ENCODE data around the gene KLHL29. TPM values are rescaled to one million over a fixed set of nuclear protein-coding genes. Genes with fewer than 3 reads are reported as not detected.

KLHL29 gene
- total RNA-seq, 1 experiment from 2014 or later = 2.6 TPM

DNA sequence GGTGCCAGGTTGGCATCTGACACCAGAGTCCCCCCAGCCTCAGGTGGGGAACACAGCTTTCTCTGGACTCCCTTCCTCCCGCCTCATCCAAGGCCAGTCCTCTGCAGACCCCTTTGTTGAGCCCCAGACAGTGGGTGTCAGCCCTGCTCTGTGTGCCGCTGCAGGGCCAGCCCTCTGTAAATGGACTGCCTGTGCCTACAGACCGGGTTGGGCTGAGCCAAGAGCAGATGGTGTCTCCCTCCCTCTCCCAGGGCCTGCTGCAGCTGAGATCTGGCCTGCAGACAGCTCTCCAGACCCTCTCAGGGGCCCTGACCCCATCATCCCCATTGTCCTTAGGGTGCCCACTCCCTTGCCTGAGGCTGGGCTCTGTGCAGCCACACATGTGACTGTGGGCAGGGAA, 160.8 kb downstream of the KLHL29 start:
- H3K9me3 ChIP-seq (ENCODE audit: low read length) = no peaks in the 10 kb centered on the region
- intact Hi-C loops (cut with micrococcal nuclease) = no loop called here
- POLR2A ChIA-PET (ENCODE audit: unreplicated experiment) = no interaction called here
- ATAC-seq (no peak; the same call in 1 of the 2 replicates), DNase-seq (no peak)
- H3K9ac ChIP-seq (ENCODE audit: low read length) = no peak overlapping the region
- H4K20me1 ChIP-seq (ENCODE audit: low read length) = no peaks in the 10 kb centered on the region
- H3K36me3 ChIP-seq (ENCODE audit: low read depth, low read length) = no peaks in the 10 kb centered on the region
- H3K4me1 ChIP-seq (ENCODE audit: insufficient read depth, low read length) = no peaks in the 10 kb centered on the region
- no peaks in the 10 kb centered on the region for H3K9me2 ChIP-seq (replicated peaks; ENCODE audit: low read length)
- H2AFZ ChIP-seq (ENCODE audit: low read length) = no peak overlapping the region
- no peak for TF ChIP-seq EZH2 (IDR thresholded peaks at IDR 0.05; ENCODE audit: low read length, unreplicated experiment)
- no peak for TF ChIP-seq CTCF (conservative IDR thresholded peaks at IDR 0.05; ENCODE audit: low read depth, low read length)
- no peak for TF ChIP-seq EZH2phosphoT487 (IDR thresholded peaks at IDR 0.05; ENCODE audit: borderline replicate concordance, low read length)
- no TSS peak for BruUV-seq (replicated peaks)
- no peak overlapping the region for H3K27ac ChIP-seq (ENCODE audit: low read length)
- CTCF ChIA-PET = no interaction called here
- H3F3A ChIP-seq (ENCODE audit: low read length, unreplicated experiment) = no peaks in the 10 kb centered on the region
- no peak overlapping the region for H3K4me3 ChIP-seq (ENCODE audit: low read length)
- H3K79me2 ChIP-seq (ENCODE audit: low read length) = no peaks in the 10 kb centered on the region
- H3K4me2 ChIP-seq (ENCODE audit: low read length) = no peak overlapping the region
- no peaks in the 10 kb centered on the region for H3K27me3 ChIP-seq (ENCODE audit: low read length)

GRCh38 chr2:23546913-23547312, 161.9 kb downstream of the KLHL29 start:
- no peak overlapping the region for H3K27ac ChIP-seq (ENCODE audit: low read length)

GRCh38 chr2:23547725-23548124, 162.7 kb downstream of the KLHL29 start:
- Histone ChIP-seq H3K27me3 (ENCODE audit: low read length) (no peaks in the 10 kb centered on the region), H3K79me2 (ENCODE audit: low read length) (no peaks in the 10 kb centered on the region), H3F3A (ENCODE audit: low read length, unreplicated experiment) (no peaks in the 10 kb centered on the region), H3K4me3 (ENCODE audit: low read length) (no peak overlapping the region), H3K4me1 (ENCODE audit: insufficient read depth, low read length) (no peaks in the 10 kb centered on the region), H3K4me2 (ENCODE audit: low read length) (no peak overlapping the region), H2AFZ (ENCODE audit: low read length) (no peak overlapping the region), H3K9ac (ENCODE audit: low read length) (no peak overlapping the region), H4K20me1 (ENCODE audit: low read length) (no peaks in the 10 kb centered on the region), H3K27ac (ENCODE audit: low read length) (no peak overlapping the region), H3K36me3 (ENCODE audit: low read depth, low read length) (no peaks in the 10 kb centered on the region), H3K9me2 (replicated peaks; ENCODE audit: low read length) (no peaks in the 10 kb centered on the region), H3K9me3 (ENCODE audit: low read length) (no peaks in the 10 kb centered on the region)
- no peak for ATAC-seq
- BruUV-seq (replicated peaks) = no TSS peak
- intact Hi-C loops (cut with micrococcal nuclease) = no loop called here
- POLR2A ChIA-PET (ENCODE audit: unreplicated experiment) = no interaction called here
- CTCF ChIA-PET = no interaction called here
- no peak for TF ChIP-seq EZH2 (IDR thresholded peaks at IDR 0.05; ENCODE audit: low read length, unreplicated experiment)
- TF ChIP-seq EZH2phosphoT487 (IDR thresholded peaks at IDR 0.05; ENCODE audit: borderline replicate concordance, low read length) = no peak
- no peak for TF ChIP-seq CTCF (conservative IDR thresholded peaks at IDR 0.05; ENCODE audit: low read depth, low read length)
- no peak for DNase-seq

More at GRCh38 chr2:23546913-23547312, 161.9 kb downstream of the KLHL29 start:
- no peak overlapping the region for H3K9ac ChIP-seq (ENCODE audit: low read length)
- no peak overlapping the region for H2AFZ ChIP-seq (ENCODE audit: low read length)
- H3K4me1 ChIP-seq (ENCODE audit: insufficient read depth, low read length) = no peaks in the 10 kb centered on the region
- no TSS peak for BruUV-seq (replicated peaks)
- H3K79me2 ChIP-seq (ENCODE audit: low read length) = no peaks in the 10 kb centered on the region
- ChIA-PET POLR2A (ENCODE audit: unreplicated experiment) (no interaction called here), CTCF (no interaction called here)
- no peaks in the 10 kb centered on the region for H3K27me3 ChIP-seq (ENCODE audit: low read length)
- no peaks in the 10 kb centered on the region for H4K20me1 ChIP-seq (ENCODE audit: low read length)
- no peak overlapping the region for H3K4me2 ChIP-seq (ENCODE audit: low read length)
- H3K36me3 ChIP-seq (ENCODE audit: low read depth, low read length) = no peaks in the 10 kb centered on the region
- no peaks in the 10 kb centered on the region for H3F3A ChIP-seq (ENCODE audit: low read length, unreplicated experiment)
- no peaks in the 10 kb centered on the region for H3K9me3 ChIP-seq (ENCODE audit: low read length)
- H3K9me2 ChIP-seq (replicated peaks; ENCODE audit: low read length) = no peaks in the 10 kb centered on the region
- TF ChIP-seq EZH2phosphoT487 (IDR thresholded peaks at IDR 0.05; ENCODE audit: borderline replicate concordance, low read length) (no peak), EZH2 (IDR thresholded peaks at IDR 0.05; ENCODE audit: low read length, unreplicated experiment) (no peak), CTCF (conservative IDR thresholded peaks at IDR 0.05; ENCODE audit: low read depth, low read length) (no peak)
- intact Hi-C loops (cut with micrococcal nuclease) = no loop called here
- DNase-seq (no peak), ATAC-seq (no peak)
- no peak overlapping the region for H3K4me3 ChIP-seq (ENCODE audit: low read length)
